HG02852 (cell line): ENCODE data around the gene ANKRD10.

Experiments used
- ATAC-seq: cut with Tn5 transposase; IDR thresholded peaks from one replicate; pipeline ENCODE4 v1.9.1; 2021; ENCODE audit warnings: mild to moderate bottlenecking, moderate library complexity; ENCODE audit not compliant: unreplicated experiment

Gene ANKRD10

DNA sequence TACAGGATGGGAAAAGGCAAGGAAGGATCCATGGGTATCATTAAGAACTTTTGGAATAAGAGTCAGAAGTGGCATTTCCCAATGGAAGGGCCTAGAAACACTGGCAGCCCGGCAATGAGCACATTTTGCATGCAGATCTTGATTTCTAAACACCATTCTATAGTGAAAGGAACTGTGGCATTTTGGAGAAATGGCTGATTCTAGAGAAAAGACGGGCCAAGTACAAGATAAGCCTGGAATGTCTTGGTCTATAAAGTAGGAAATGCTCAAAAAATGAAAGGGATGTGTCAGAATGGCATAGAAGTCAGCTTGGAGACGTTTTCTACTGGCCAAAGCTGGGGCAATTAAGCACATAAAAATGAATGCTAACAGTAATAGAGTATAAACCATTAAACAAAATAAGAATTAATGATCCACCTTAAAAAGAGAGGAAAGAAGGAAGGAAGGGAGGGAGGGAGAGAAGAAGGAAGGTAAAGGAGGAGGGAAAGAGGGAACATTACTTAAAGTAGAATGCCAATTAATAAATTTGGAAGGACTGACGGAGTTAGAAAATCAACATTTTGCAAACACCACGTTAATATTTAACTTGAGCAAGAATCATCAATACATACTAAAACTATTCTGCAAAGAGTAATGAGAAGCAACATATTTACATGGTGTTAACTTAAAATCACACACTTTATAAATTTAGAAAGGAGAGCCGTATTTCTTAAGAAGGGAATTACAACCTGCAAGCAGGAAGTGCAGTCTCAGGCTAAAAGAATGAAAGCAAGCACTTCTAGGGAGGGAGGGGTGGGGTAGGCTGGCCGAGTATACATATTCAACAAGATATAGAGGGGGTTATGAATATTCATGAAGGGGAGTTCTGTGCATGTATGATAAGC is 78.9 kb downstream of the ANKRD10 start:
- no peak for ATAC-seq

- ATAC-seq = no peak
Observed at GRCh38 chr13:110834572-110834971, 80.3 kb downstream of the ANKRD10 start.

GRCh38 chr13:110832531-110832930 is 82.3 kb downstream of the ANKRD10 start:
- no peak for ATAC-seq

DNA sequence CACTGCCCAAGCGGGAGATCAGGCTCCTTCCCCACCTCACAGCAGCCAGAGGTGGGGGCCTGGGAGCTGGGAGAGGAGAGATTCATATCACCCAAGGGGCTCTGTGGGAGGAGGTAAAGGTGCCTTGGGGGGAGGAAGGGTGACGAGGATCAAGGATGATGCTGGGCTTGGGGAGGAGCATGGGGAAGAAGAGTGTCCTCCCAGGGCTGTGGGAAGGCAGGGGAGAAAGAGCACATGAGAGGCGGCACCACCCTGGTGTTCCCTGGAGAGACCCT is 82.7 kb downstream of the ANKRD10 start:
- ATAC-seq = no peak

DNA sequence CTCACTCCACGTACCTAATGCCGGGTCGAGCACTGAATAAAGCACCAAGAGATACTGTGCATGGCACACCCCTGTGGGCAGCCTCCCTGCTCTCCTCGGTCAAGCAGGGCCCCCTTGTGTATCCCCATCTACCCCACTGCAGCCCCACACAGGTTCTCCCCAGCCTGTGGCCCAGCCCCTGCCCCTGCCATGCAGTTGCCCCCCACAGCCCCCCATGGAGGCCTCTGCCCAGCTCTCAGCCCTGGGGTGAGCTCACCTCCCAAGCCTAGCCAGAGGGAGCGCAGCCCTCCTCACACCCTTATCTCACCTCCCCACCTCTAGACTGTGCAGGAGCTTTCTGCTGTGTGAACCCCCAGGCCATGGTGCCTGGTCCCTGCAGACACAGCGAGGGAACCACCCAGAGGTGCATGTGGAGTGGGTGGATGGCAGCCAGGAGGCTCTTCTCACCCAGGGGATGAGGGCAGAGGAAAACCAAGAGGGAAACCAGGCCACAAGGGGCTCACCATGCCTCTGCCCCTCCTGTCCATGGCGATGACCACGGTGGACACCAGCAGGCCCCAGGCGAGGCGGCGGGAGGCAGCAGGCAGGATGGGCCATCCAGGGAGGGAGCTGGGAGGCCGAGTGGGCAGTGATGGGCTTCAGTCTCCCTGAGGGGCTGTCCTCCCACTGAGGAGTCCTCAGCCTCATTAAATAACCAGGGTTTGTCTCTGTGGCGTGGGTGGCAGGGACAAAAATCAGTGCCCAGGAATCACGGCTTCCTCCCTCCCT is 83.2 kb downstream of the ANKRD10 start:
- no peak for ATAC-seq

GRCh38 chr13:110830800-110831371 is 84.0 kb downstream of the ANKRD10 start:
- no peak for ATAC-seq

GRCh38 chr13:110830331-110830730 is 84.5 kb downstream of the ANKRD10 start:
- ATAC-seq = no peak

GRCh38 chr13:110829486-110829885 is 85.4 kb downstream of the ANKRD10 start:
- no peak for ATAC-seq

- no peak for ATAC-seq
Observed at GRCh38 chr13:110828705-110829104, 86.2 kb downstream of the ANKRD10 start.
